GM19193 (cell line): Measurements from ENCODE around the gene SLAMF1.

Experiments used
- POLR2A ChIP-seq: IDR thresholded peaks from 4 replicates; pipeline ENCODE4 v1.6.1; 2011; ENCODE audit not compliant: insufficient read depth, insufficient read length; ENCODE audit errors: extremely low read depth

SLAMF1 gene

GRCh38 chr1:160625725-160626498 is 20.9 kb downstream of the SLAMF1 start:
- TF ChIP-seq POLR2A, result peak; percentile 20

GRCh38 chr1:160625321-160625720 is 21.5 kb downstream of the SLAMF1 start:
- no peak for TF ChIP-seq POLR2A

- no peak for TF ChIP-seq POLR2A
Measured at GRCh38 chr1:160624464-160624863, 22.4 kb downstream of the SLAMF1 start.

- no peak for TF ChIP-seq POLR2A
Measured at GRCh38 chr1:160623862-160624261, 23.0 kb downstream of the SLAMF1 start.

- peak; percentile 16 for TF ChIP-seq POLR2A
Measured at GRCh38 chr1:160623227-160623633, 23.6 kb downstream of the SLAMF1 start.

- peak; percentile 17 for TF ChIP-seq POLR2A
Measured at GRCh38 chr1:160622501-160623226, 24.2 kb downstream of the SLAMF1 start.

- peak; percentile 33 for TF ChIP-seq POLR2A
Measured at GRCh38 chr1:160621633-160622413, 25.0 kb downstream of the SLAMF1 start.

- TF ChIP-seq POLR2A, result no peak
Measured at GRCh38 chr1:160620942-160621632, 25.8 kb downstream of the SLAMF1 start.

GRCh38 chr1:160619742-160620277 is 27.0 kb downstream of the SLAMF1 start:
- no peak for TF ChIP-seq POLR2A

- TF ChIP-seq POLR2A, result peak; percentile 50
Measured at GRCh38 chr1:160618763-160619274, 28.0 kb downstream of the SLAMF1 start.

- no peak for TF ChIP-seq POLR2A
Measured at GRCh38 chr1:160618327-160618726, 28.5 kb downstream of the SLAMF1 start.

- peak; percentile 30 for TF ChIP-seq POLR2A
Measured at GRCh38 chr1:160615660-160616059, 31.2 kb downstream of the SLAMF1 start.

GRCh38 chr1:160614410-160614809 is 32.4 kb downstream of the SLAMF1 start:
- no peak for TF ChIP-seq POLR2A

- no peak for TF ChIP-seq POLR2A
Measured at GRCh38 chr1:160612613-160613218, 34.1 kb downstream of the SLAMF1 start.

- TF ChIP-seq POLR2A, result no peak
Measured at GRCh38 chr1:160610569-160611242, 36.1 kb downstream of the SLAMF1 start.
